ENCODE measurements around the gene KCNJ6.
A peak's percentile ranks its signal among the peaks of the same experiment; 100 is the strongest.

KCNJ6 gene

GRCh38 chr21:37877888-37878684 lies 38.2 kb downstream of the KCNJ6 start:
- DNase-seq, result no peak

GRCh38 chr21:37877171-37877570 lies 39.1 kb downstream of the KCNJ6 start:
- DNase-seq (no peak), ATAC-seq (no peak)
- Mint-ChIP-seq H3K4me1 (no peaks in the 10 kb centered on the region), H3K27me3 (no peaks in the 10 kb centered on the region), H3K4me3 (no peak overlapping the region), H3K9me3 (no peaks in the 10 kb centered on the region), H3K27ac (peak overlapping the region in 1 of 2 donors; percentile 27)

More at GRCh38 chr21:37877888-37878684, 38.2 kb downstream of the KCNJ6 start:
- no peak overlapping the region for H3K4me3 Mint-ChIP-seq
- no peak for ATAC-seq
- no peaks in the 10 kb centered on the region for H3K27me3 Mint-ChIP-seq
- no peaks in the 10 kb centered on the region for H3K9me3 Mint-ChIP-seq
- no peak overlapping the region for H3K27ac Mint-ChIP-seq
- H3K4me1 Mint-ChIP-seq, result no peaks in the 10 kb centered on the region

- no peak overlapping the region for H3K27ac Mint-ChIP-seq
- H3K4me1 Mint-ChIP-seq, result no peaks in the 10 kb centered on the region
- no peak for DNase-seq
- H3K27me3 Mint-ChIP-seq, result no peaks in the 10 kb centered on the region
- no peaks in the 10 kb centered on the region for H3K9me3 Mint-ChIP-seq
- ATAC-seq, result no peak
- no peak overlapping the region for H3K4me3 Mint-ChIP-seq
Measured at GRCh38 chr21:37876561-37876960, 39.7 kb downstream of the KCNJ6 start.

- no peak overlapping the region for H3K4me3 Mint-ChIP-seq
- no peak for ATAC-seq
- H3K9me3 Mint-ChIP-seq, result no peaks in the 10 kb centered on the region
Measured at GRCh38 chr21:37874904-37875780, 41.1 kb downstream of the KCNJ6 start.

GRCh38 chr21:37874481-37874880 lies 41.8 kb downstream of the KCNJ6 start:
- Mint-ChIP-seq H3K27me3 (no peaks in the 10 kb centered on the region), H3K4me1 (no peaks in the 10 kb centered on the region), H3K9me3 (no peaks in the 10 kb centered on the region), H3K27ac (no peak overlapping the region), H3K4me3 (no peak overlapping the region)
- DNase-seq, result no peak
- no peak for ATAC-seq

More at GRCh38 chr21:37874904-37875780, 41.1 kb downstream of the KCNJ6 start:
- no peak for DNase-seq
- Mint-ChIP-seq H3K27me3 (no peaks in the 10 kb centered on the region), H3K4me1 (no peaks in the 10 kb centered on the region), H3K27ac (no peak overlapping the region)

GRCh38 chr21:37873655-37874054 lies 42.6 kb downstream of the KCNJ6 start:
- no peaks in the 10 kb centered on the region for H3K27me3 Mint-ChIP-seq
- no peaks in the 10 kb centered on the region for H3K4me1 Mint-ChIP-seq
- no peak overlapping the region for H3K27ac Mint-ChIP-seq
- DNase-seq, result no peak
- H3K4me3 Mint-ChIP-seq, result no peak overlapping the region
- ATAC-seq, result no peak
- H3K9me3 Mint-ChIP-seq, result no peaks in the 10 kb centered on the region

- Mint-ChIP-seq H3K27ac (no peak overlapping the region), H3K9me3 (no peaks in the 10 kb centered on the region), H3K4me1 (no peaks in the 10 kb centered on the region), H3K4me3 (no peak overlapping the region), H3K27me3 (peaks cover 4% of the 10 kb centered on the region)
- no peak for DNase-seq
- no peak for ATAC-seq
Measured at GRCh38 chr21:37871121-37871862, 45.0 kb downstream of the KCNJ6 start.

GRCh38 chr21:37870221-37870620 lies 46.0 kb downstream of the KCNJ6 start:
- no peak overlapping the region for H3K27ac Mint-ChIP-seq
- peaks cover 10% of the 10 kb centered on the region for H3K27me3 Mint-ChIP-seq
- DNase-seq (no peak), ATAC-seq (no peak)
- H3K4me1 Mint-ChIP-seq, result no peaks in the 10 kb centered on the region
- H3K9me3 Mint-ChIP-seq, result no peaks in the 10 kb centered on the region
- no peak overlapping the region for H3K4me3 Mint-ChIP-seq

GRCh38 chr21:37869661-37870060 lies 46.6 kb downstream of the KCNJ6 start:
- ATAC-seq (no peak), DNase-seq (no peak)
- Mint-ChIP-seq H3K4me3 (no peak overlapping the region), H3K27me3 (peaks cover 10% of the 10 kb centered on the region), H3K4me1 (no peaks in the 10 kb centered on the region), H3K9me3 (no peaks in the 10 kb centered on the region), H3K27ac (no peak overlapping the region)

- Mint-ChIP-seq H3K4me3 (no peak overlapping the region), H3K27me3 (peaks cover 10% of the 10 kb centered on the region), H3K9me3 (no peaks in the 10 kb centered on the region), H3K27ac (no peak overlapping the region), H3K4me1 (no peaks in the 10 kb centered on the region)
- DNase-seq, result no peak
- no peak for ATAC-seq
Measured at GRCh38 chr21:37868446-37869295, 47.6 kb downstream of the KCNJ6 start.

- Mint-ChIP-seq H3K4me3 (no peak overlapping the region), H3K27ac (peak overlapping the region in 1 of 2 donors; percentile 17), H3K27me3 (peaks cover 10% of the 10 kb centered on the region), H3K4me1 (no peaks in the 10 kb centered on the region), H3K9me3 (no peaks in the 10 kb centered on the region)
- ATAC-seq (no peak), DNase-seq (no peak)
Measured at GRCh38 chr21:37866027-37866426, 50.2 kb downstream of the KCNJ6 start.

- ATAC-seq (no peak), DNase-seq (no peak)
- Mint-ChIP-seq H3K27ac (peak overlapping the region in 1 of 2 donors; percentile 19), H3K9me3 (peaks cover 5 to 6% of the 10 kb centered on the region in 2 donors), H3K27me3 (peaks cover 10% of the 10 kb centered on the region), H3K4me1 (no peaks in the 10 kb centered on the region), H3K4me3 (no peak overlapping the region)
Measured at GRCh38 chr21:37865156-37865555, 51.1 kb downstream of the KCNJ6 start.

GRCh38 chr21:37863842-37864241 lies 52.4 kb downstream of the KCNJ6 start:
- Mint-ChIP-seq H3K4me1 (no peaks in the 10 kb centered on the region), H3K9me3 (peaks cover 6 to 7% of the 10 kb centered on the region in 2 donors), H3K27ac (no peak overlapping the region), H3K4me3 (no peak overlapping the region), H3K27me3 (peaks cover 10% of the 10 kb centered on the region)
- DNase-seq (no peak), ATAC-seq (no peak)

GRCh38 chr21:37862536-37862935 lies 53.7 kb downstream of the KCNJ6 start:
- Mint-ChIP-seq H3K9me3 (peaks cover 6 to 7% of the 10 kb centered on the region in 2 donors), H3K4me3 (no peak overlapping the region), H3K4me1 (no peaks in the 10 kb centered on the region), H3K27ac (no peak overlapping the region), H3K27me3 (peaks cover 10% of the 10 kb centered on the region)
- ATAC-seq, result no peak
- DNase-seq, result no peak

GRCh38 chr21:37861561-37861960 lies 54.7 kb downstream of the KCNJ6 start:
- ATAC-seq, result no peak
- no peak for DNase-seq
- peaks cover 9% of the 10 kb centered on the region for H3K27me3 Mint-ChIP-seq
- no peak overlapping the region for H3K4me3 Mint-ChIP-seq
- H3K9me3 Mint-ChIP-seq, result peaks cover 6 to 7% of the 10 kb centered on the region in 2 donors
- H3K27ac Mint-ChIP-seq, result no peak overlapping the region
- no peaks in the 10 kb centered on the region for H3K4me1 Mint-ChIP-seq

Measured in stimulated activated naive CD8-positive, alpha-beta T cell treated with anti-CD3 and anti-CD28 coated beads, Interleukin-15, amount 100 ng/mL, for 72 hours (primary cell).